ENCODE measurements around the gene EVA1A. TPM values are rescaled to one million over a fixed set of nuclear protein-coding genes. Genes with fewer than 3 reads are reported as not detected.
A peak's percentile ranks its signal among the peaks of the same experiment; 100 is the strongest.

The EVA1A gene
- polyA plus RNA-seq, 1 experiment = 41.0 TPM

GRCh38 chr2:75564026-75564688, 3.4 kb upstream of the EVA1A start:
- ChIA-PET CTCF (interaction anchor here (1.0 to 7.2 kb wide), 5 partner anchors 10 to 98 kb away, joined by 3 to 70 read pairs (median 9); no protein-coding TSS in a partner anchor), POLR2A (no interaction called here)
- DNase-seq (ENCODE audit: low read depth) = no peak
- Histone ChIP-seq H3K36me3 (ENCODE audit: control insufficient read depth, insufficient read depth, low read length) (no peaks in the 10 kb centered on the region), H3K4me3 (ENCODE audit: low read depth, low read length) (no peak overlapping the region), H3K27me3 (ENCODE audit: control insufficient read depth, insufficient read depth, low read length) (no peaks in the 10 kb centered on the region)
- no peak for TF ChIP-seq CTCF (IDR thresholded peaks at IDR 0.05; ENCODE audit: insufficient read depth, low read depth, low read length)

- H3K27me3 ChIP-seq (ENCODE audit: control insufficient read depth, insufficient read depth, low read length) = no peaks in the 10 kb centered on the region
- H3K4me3 ChIP-seq (ENCODE audit: low read depth, low read length) = no peak overlapping the region
- ChIA-PET CTCF (interaction anchor here (0.6 to 7.2 kb wide), 4 partner anchors 10 to 83 kb away, joined by 3 to 70 read pairs (median 6); no protein-coding TSS in a partner anchor), POLR2A (no interaction called here)
- no peak for TF ChIP-seq CTCF (IDR thresholded peaks at IDR 0.05; ENCODE audit: insufficient read depth, low read depth, low read length)
- DNase-seq (ENCODE audit: low read depth) = no peak
- H3K36me3 ChIP-seq (ENCODE audit: control insufficient read depth, insufficient read depth, low read length) = no peaks in the 10 kb centered on the region
Observed at GRCh38 chr2:75563591-75563990, 2.9 kb upstream of the EVA1A start.

- DNase-seq (ENCODE audit: low read depth) = no peak
- ChIA-PET CTCF (interaction anchor here (0.9 to 7.2 kb wide), 8 partner anchors 9 to 725 kb away, joined by 3 to 70 read pairs (median 10); no protein-coding TSS in a partner anchor), POLR2A (interaction anchor here (1.0 to 1.9 kb wide), 2 partner anchors 27 to 44 kb away, joined by 4 to 5 read pairs; no protein-coding TSS in a partner anchor)
- H3K27me3 ChIP-seq (ENCODE audit: control insufficient read depth, insufficient read depth, low read length) = no peaks in the 10 kb centered on the region
- no peak for TF ChIP-seq CTCF (IDR thresholded peaks at IDR 0.05; ENCODE audit: insufficient read depth, low read depth, low read length)
- no peaks in the 10 kb centered on the region; the same call in 1 of the 2 replicates for H3K36me3 ChIP-seq (ENCODE audit: control insufficient read depth, insufficient read depth, low read length)
- no peak overlapping the region for H3K4me3 ChIP-seq (ENCODE audit: low read depth, low read length)
Observed at GRCh38 chr2:75562513-75562864, 1.8 kb upstream of the EVA1A start.

GRCh38 chr2:75561566-75562512, 1.1 kb upstream of the EVA1A start:
- ChIA-PET POLR2A (interaction anchor here (1.0 to 1.9 kb wide), 3 partner anchors 28 to 44 kb away, joined by 3 to 5 read pairs (median 4); no protein-coding TSS in a partner anchor), CTCF (interaction anchor here (0.8 to 7.2 kb wide), 12 partner anchors 9 to 725 kb away, joined by 3 to 70 read pairs (median 6); no protein-coding TSS in a partner anchor)
- TF ChIP-seq CTCF (IDR thresholded peaks at IDR 0.05; ENCODE audit: insufficient read depth, low read depth, low read length) = no peak
- H3K27me3 ChIP-seq (ENCODE audit: control insufficient read depth, insufficient read depth, low read length) = no peaks in the 10 kb centered on the region
- H3K36me3 ChIP-seq (ENCODE audit: control insufficient read depth, insufficient read depth, low read length) = no peaks in the 10 kb centered on the region; the same call in 1 of the 2 replicates
- no peak for DNase-seq (ENCODE audit: low read depth)
- H3K4me3 ChIP-seq (ENCODE audit: low read depth, low read length) = peak overlapping the region; percentile 78

Measured in BJ (cell line).